ENCODE data around the gene RPL22L1. TPM values are rescaled to one million over a fixed set of nuclear protein-coding genes. Genes with fewer than 3 reads are reported as not detected.

Gene RPL22L1
- total and polyA plus RNA-seq, 7 donors, result 69.6 to 148 (median 97.0) TPM

DNA sequence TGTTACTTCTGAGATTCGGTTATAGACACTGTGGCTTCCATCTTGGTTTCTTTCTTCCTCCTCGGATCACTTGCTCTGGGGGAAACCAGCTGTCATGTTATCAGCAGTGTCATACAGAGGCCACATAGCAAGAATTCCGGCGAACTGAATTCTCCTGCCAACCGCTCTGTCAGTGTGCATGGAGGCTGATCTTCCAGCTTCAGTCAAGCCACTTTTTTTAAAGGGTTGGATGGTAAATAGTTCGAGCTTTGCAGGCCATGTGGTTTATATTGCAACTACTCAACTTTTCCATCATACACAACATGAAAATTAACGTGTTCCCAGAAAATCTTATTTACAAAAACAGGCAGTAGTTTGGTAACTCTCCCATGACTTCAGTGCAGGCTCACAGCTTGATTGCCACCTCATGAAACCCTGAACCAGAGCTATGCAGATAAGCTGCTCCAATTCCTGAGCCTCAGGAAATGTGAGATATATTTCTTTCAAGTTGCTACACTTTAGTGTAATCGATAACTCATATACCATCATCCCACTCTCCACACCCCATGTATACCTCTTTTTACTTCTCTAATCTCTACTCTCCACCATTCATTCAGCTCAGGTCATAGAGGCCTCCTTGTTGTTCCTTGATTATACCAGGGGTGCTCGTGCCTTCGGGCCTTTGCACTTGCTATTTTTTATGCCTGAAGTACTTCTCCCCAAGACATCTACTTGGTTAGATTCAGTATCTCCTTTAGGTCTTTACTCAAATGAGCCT lies 7.2 kb downstream of the RPL22L1 start:
- peaks cover 0 to 10% (median 5%) of the 10 kb centered on the region in 4 donors for H3K4me1 ChIP-seq
- no peaks in the 10 kb centered on the region for H3K27me3 ChIP-seq
- H3K9me3 ChIP-seq, result no peaks in the 10 kb centered on the region
- peaks cover 0 to 32% (median 10%) of the 10 kb centered on the region in 4 donors for H3K36me3 ChIP-seq
- no peak for DNase-seq
- no peak overlapping the region for H3K27ac ChIP-seq
- 86 to 91% methylated on average over 10 of the region's 10 CpGs for WGBS, 2 donors
- H3K4me3 ChIP-seq, result no peak overlapping the region
- intact Hi-C loops (cut with DNase I), result no loop called here
- no peak for TF ChIP-seq CTCF (IDR thresholded peaks at IDR 0.05)
- no peak for TF ChIP-seq EP300 (IDR thresholded peaks at IDR 0.05)
- TF ChIP-seq POLR2A (IDR thresholded peaks at IDR 0.05), result no peak
- TF ChIP-seq POLR2AphosphoS5 (IDR thresholded peaks at IDR 0.05), result no peak

- 31 to 70% methylated on average over 5 of the region's 5 CpGs for WGBS, 2 donors
Observed at GRCh38 chr3:170858599-170858998, 11.4 kb downstream of the RPL22L1 start.

DNA sequence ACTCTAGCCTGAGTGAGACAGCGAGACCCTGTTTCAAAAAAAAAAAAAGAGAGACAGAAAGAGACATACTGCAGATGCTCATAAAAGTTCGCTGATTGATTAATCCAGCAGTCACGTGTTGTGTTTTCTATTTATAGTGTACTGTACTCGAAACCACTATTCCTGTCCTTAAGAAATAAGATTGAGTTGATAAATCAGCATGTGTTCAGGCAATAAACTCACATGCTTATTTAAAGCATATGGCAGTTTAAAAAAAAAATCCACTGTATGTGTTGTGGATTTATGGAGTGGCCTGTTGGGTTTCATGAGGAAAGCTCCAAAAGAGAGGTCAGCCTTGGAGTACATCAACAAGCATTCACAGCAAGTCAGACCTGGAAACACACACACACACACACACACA lies 17.7 kb downstream of the RPL22L1 start:
- Histone ChIP-seq H3K4me3 (no peak overlapping the region), H3K36me3 (no peaks in the 10 kb centered on the region), H3K27ac (no peak overlapping the region), H3K9me3 (no peaks in the 10 kb centered on the region), H3K27me3 (no peaks in the 10 kb centered on the region), H3K4me1 (no peaks in the 10 kb centered on the region)
- no peak for DNase-seq
- TF ChIP-seq CTCF (IDR thresholded peaks at IDR 0.05) (no peak), EP300 (IDR thresholded peaks at IDR 0.05) (no peak), POLR2A (IDR thresholded peaks at IDR 0.05) (no peak), POLR2AphosphoS5 (IDR thresholded peaks at IDR 0.05) (no peak)
- intact Hi-C loops (cut with DNase I), result no loop called here
- 74 to 83% methylated on average over 4 of the region's 4 CpGs for WGBS, 2 donors

More at GRCh38 chr3:170858599-170858998, 11.4 kb downstream of the RPL22L1 start:
- no peaks in the 10 kb centered on the region for H3K9me3 ChIP-seq
- TF ChIP-seq EP300 (IDR thresholded peaks at IDR 0.05) (no peak), CTCF (IDR thresholded peaks at IDR 0.05) (no peak), POLR2AphosphoS5 (IDR thresholded peaks at IDR 0.05) (no peak), POLR2A (IDR thresholded peaks at IDR 0.05) (no peak)
- intact Hi-C loops (cut with DNase I), result no loop called here
- no peak for DNase-seq
- H3K4me3 ChIP-seq, result no peak overlapping the region
- H3K36me3 ChIP-seq, result no peaks in the 10 kb centered on the region
- no peaks in the 10 kb centered on the region for H3K27me3 ChIP-seq
- H3K27ac ChIP-seq, result no peak overlapping the region
- H3K4me1 ChIP-seq, result no peaks in the 10 kb centered on the region

GRCh38 chr3:170848292-170848917 lies 21.6 kb downstream of the RPL22L1 start:
- H3K9me3 ChIP-seq, result peaks cover 0 to 4% (median 0%) of the 10 kb centered on the region in 4 donors
- no peaks in the 10 kb centered on the region for H3K27me3 ChIP-seq
- H3K36me3 ChIP-seq, result no peaks in the 10 kb centered on the region
- WGBS, 2 donors, result 92 to 97% methylated on average over 2 of the region's 2 CpGs
- intact Hi-C loops (cut with DNase I), result no loop called here
- TF ChIP-seq POLR2A (IDR thresholded peaks at IDR 0.05) (no peak), EP300 (IDR thresholded peaks at IDR 0.05) (no peak), POLR2AphosphoS5 (IDR thresholded peaks at IDR 0.05) (no peak), CTCF (IDR thresholded peaks at IDR 0.05) (no peak)
- H3K4me3 ChIP-seq, result no peak overlapping the region
- no peak overlapping the region for H3K27ac ChIP-seq
- no peaks in the 10 kb centered on the region for H3K4me1 ChIP-seq
- no peak for DNase-seq

Data from sigmoid colon (tissue), 7 donors.